CD4-positive, alpha-beta T cell treated with Interleukin-1 beta for 1 hour (primary cell): ENCODE data around the gene RNF130.

ENCODE experiments used
- DNase-seq, 2 donors: peaks; one replicate each; pipeline ENCODE4 v3.0.0-alpha.2; 2020 to 2022

Gene RNF130

GRCh38 chr5:180084638-180085561 lies 13.3 kb upstream of the RNF130 start:
- no peak for DNase-seq

GRCh38 chr5:180083529-180084060 lies 12.0 kb upstream of the RNF130 start:
- DNase-seq = no peak

GRCh38 chr5:180082633-180083420 lies 11.3 kb upstream of the RNF130 start:
- DNase-seq = no peak

GRCh38 chr5:180081481-180081880 lies 9.9 kb upstream of the RNF130 start:
- no peak for DNase-seq

GRCh38 chr5:180080486-180081280 lies 9.1 kb upstream of the RNF130 start:
- peak; percentile 51 to 52 for DNase-seq

GRCh38 chr5:180079702-180080466 lies 8.3 kb upstream of the RNF130 start:
- no peak for DNase-seq

GRCh38 chr5:180078348-180078747 lies 6.8 kb upstream of the RNF130 start:
- DNase-seq = no peak

GRCh38 chr5:180077594-180078284 lies 6.2 kb upstream of the RNF130 start:
- no peak for DNase-seq

GRCh38 chr5:180075703-180076102 lies 4.1 kb upstream of the RNF130 start:
- no peak for DNase-seq

- DNase-seq = no peak
Measured at GRCh38 chr5:180074462-180074861, 2.9 kb upstream of the RNF130 start.

- peak; percentile 16 to 43 for DNase-seq
Measured at GRCh38 chr5:180072556-180072955, 997 bp upstream of the RNF130 start.

GRCh38 chr5:180072256-180072548 lies 643 bp upstream of the RNF130 start:
- no peak for DNase-seq

GRCh38 chr5:180070756-180071530 lies 616 bp downstream of the RNF130 start:
- DNase-seq = peak in 1 of 2 donors; percentile 16

- DNase-seq = peak; percentile 26 to 67
Measured at GRCh38 chr5:180069589-180070247, 1.8 kb downstream of the RNF130 start.

- DNase-seq = no peak
Measured at GRCh38 chr5:180068519-180069090, 3.0 kb downstream of the RNF130 start.

- DNase-seq = no peak
Measured at GRCh38 chr5:180067986-180068385, 3.6 kb downstream of the RNF130 start.

GRCh38 chr5:180060192-180060591 lies 11.4 kb downstream of the RNF130 start:
- DNase-seq = no peak

- no peak for DNase-seq
Measured at GRCh38 chr5:180059326-180059725, 12.2 kb downstream of the RNF130 start.

- DNase-seq = no peak
Measured at GRCh38 chr5:180056153-180056552, 15.4 kb downstream of the RNF130 start.

GRCh38 chr5:180054226-180054625 lies 17.3 kb downstream of the RNF130 start:
- no peak for DNase-seq
